NCI-H2227 treated with DMSO at 0.1 percent for 48 hours (cell line): ENCODE data around the gene PAM.
A peak's percentile ranks its signal among the peaks of the same experiment; 100 is the strongest.

ENCODE experiments used
- DNase-seq: peaks from one replicate; lab custom pipeline; 2025; lab: John Stamatoyannopoulos, UW

The PAM gene

GRCh38 chr5:102860035-102860434 is 104.9 kb downstream of the PAM start:
- DNase-seq = no peak

- no peak for DNase-seq
These were observed 108.0 kb downstream of the PAM start for GRCh38 chr5:102863058-102863457.

- DNase-seq = no peak
These were observed 108.9 kb downstream of the PAM start for GRCh38 chr5:102863764-102864560.

- peak; percentile 64 for DNase-seq
These were observed 110.0 kb downstream of the PAM start for GRCh38 chr5:102865171-102865509.

- DNase-seq = peak; percentile 70
These were observed 110.6 kb downstream of the PAM start for GRCh38 chr5:102865510-102866236.

- DNase-seq = peak; percentile 42
These were observed 111.1 kb downstream of the PAM start for GRCh38 chr5:102866237-102866600.

GRCh38 chr5:102867992-102868662 is 113.0 kb downstream of the PAM start:
- no peak for DNase-seq

GRCh38 chr5:102869230-102869629 is 114.1 kb downstream of the PAM start:
- DNase-seq = no peak

- DNase-seq = no peak
These were observed 118.4 kb downstream of the PAM start for GRCh38 chr5:102873379-102873932.

- no peak for DNase-seq
These were observed 118.9 kb downstream of the PAM start for GRCh38 chr5:102874054-102874453.

GRCh38 chr5:102875721-102876123 is 120.6 kb downstream of the PAM start:
- no peak for DNase-seq

GRCh38 chr5:102876610-102877009 is 121.5 kb downstream of the PAM start:
- DNase-seq = no peak

- DNase-seq = no peak
These were observed 124.6 kb downstream of the PAM start for GRCh38 chr5:102879741-102880140.

- DNase-seq = no peak
These were observed 131.5 kb downstream of the PAM start for GRCh38 chr5:102886586-102886985.

- DNase-seq = no peak
These were observed 133.4 kb downstream of the PAM start for GRCh38 chr5:102888483-102888882.

GRCh38 chr5:102889033-102889432 is 133.9 kb downstream of the PAM start:
- DNase-seq = no peak

GRCh38 chr5:102890133-102890532 is 135.0 kb downstream of the PAM start:
- no peak for DNase-seq

GRCh38 chr5:102891175-102891574 is 136.1 kb downstream of the PAM start:
- no peak for DNase-seq

- DNase-seq = no peak
These were observed 138.8 kb downstream of the PAM start for GRCh38 chr5:102893942-102894341.

- no peak for DNase-seq
These were observed 140.1 kb downstream of the PAM start for GRCh38 chr5:102895234-102895633.

- no peak for DNase-seq
These were observed 140.9 kb downstream of the PAM start for GRCh38 chr5:102895976-102896375.

- no peak for DNase-seq
These were observed 146.5 kb downstream of the PAM start for GRCh38 chr5:102901424-102902134.
